Esophagus squamous epithelium (tissue), 4 donors: Measurements from ENCODE around the gene TUFM.
"Not testable (repeated sequence)": the region's sequence is repeated elsewhere in the genome, so short reads cannot be mapped to it uniquely, and the experiment has no call there.

Experiments
- CTCF ChIP-seq, 6 experiments: fragments of 450-650 bp in 4 of 6; fragments of 200-600 bp in 2 of 6; sonication (generic) in 2 of 6; IDR thresholded peaks; one replicate each; pipeline ENCODE4 v1.5.1; 2016 to 2019; ENCODE audit warnings: antibody characterized with exemption in 6 of 6, mild to moderate bottlenecking in 4 of 6, moderate library complexity in 4 of 6
- POLR2A ChIP-seq, 4 donors: fragments of 450-650 bp; IDR thresholded peaks; one replicate each; pipeline ENCODE4 v1.6.1; 2017; ENCODE audit warnings: antibody characterized with exemption in 4 of 4, mild to moderate bottlenecking in 4 of 4, moderate library complexity in 3 of 4

- TF ChIP-seq POLR2A, CTCF (IDR thresholded peaks at IDR 0.05): not testable (repeated sequence)
These were observed 38.6 kb downstream of the TUFM start for GRCh38 chr16:28807445-28808120.
